ENCODE measurements around the gene CMIP.

DNA sequence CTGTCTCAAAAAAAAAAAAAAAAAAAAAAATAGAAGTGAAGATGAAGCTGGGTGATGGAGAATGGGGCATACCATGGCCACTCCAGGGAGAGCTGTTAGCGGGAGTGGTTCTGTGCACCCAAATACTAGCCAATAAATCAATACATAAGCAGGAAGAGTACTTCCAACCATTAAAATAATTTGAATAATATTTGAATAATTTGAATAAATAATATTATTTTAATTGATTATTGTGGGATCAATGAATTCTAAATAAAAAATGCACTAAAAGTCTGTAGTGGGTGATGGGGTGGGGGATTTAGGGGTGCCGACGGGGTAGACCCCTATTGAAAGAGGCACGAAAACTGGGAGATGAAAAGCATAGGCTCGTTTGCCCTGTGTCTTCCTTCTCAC lies 41.4 kb upstream of the CMIP start:
- TF ChIP-seq GATA2 (IDR thresholded peaks at IDR 0.05; ENCODE audit: low read depth, low read length) (no peak), GATA3 (IDR thresholded peaks at IDR 0.05; ENCODE audit: low read depth, low read length) (no peak)

Measured in SH-SY5Y (cell line).